NCI-H2227 (cell line): ENCODE measurements around the gene MTARC2.
"Not testable (repeated sequence)": the region's sequence is repeated elsewhere in the genome, so short reads cannot be mapped to it uniquely, and the experiment has no call there.

Source experiments
- DNase-seq: peaks from one replicate; lab custom pipeline; 2025; ENCODE audit not compliant: unreplicated experiment; lab: John Stamatoyannopoulos, UW

MTARC2 gene

DNA sequence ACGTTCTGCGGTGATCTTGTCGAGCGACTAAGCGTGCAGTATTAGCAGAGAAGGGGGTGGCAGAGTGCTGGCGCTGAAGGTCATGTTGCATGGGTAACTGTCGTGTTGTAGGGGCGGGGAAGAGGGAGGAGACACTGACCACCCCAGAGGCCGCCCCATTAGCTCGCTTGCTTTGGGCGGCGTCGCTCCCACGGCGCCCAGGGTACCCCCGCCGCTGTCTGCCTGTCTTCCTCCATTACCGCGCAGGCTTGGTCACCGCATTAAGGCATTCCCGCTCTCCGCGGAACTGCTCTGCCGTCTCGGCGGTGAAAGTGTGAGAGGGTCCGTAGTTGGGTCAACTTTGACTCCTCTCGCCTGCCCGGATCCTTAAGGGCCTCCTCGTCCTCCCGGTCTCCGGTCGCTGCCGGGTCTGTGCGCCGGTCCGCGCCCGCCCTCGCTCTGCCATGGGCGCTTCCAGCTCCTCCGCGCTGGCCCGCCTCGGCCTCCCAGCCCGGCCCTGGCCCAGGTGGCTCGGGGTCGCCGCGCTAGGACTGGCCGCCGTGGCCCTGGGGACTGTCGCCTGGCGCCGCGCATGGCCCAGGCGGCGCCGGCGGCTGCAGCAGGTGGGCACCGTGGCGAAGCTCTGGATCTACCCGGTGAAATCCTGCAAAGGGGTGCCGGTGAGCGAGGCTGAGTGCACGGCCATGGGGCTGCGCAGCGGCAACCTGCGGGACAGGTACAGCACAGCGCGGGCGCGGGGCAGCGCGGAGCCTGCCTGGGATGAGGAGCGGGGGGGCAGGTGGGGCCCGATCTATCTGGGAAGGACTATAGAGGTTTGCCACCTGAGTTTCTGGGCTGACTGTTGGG is at the start of gene MTARC2:
Gene MTARC2, plus strand, starts transcription at position 234 of the 846 bp plus-strand sequence. Its CDS starts 210 bp downstream, at position 444.
- peak; percentile 68 for DNase-seq

DNA sequence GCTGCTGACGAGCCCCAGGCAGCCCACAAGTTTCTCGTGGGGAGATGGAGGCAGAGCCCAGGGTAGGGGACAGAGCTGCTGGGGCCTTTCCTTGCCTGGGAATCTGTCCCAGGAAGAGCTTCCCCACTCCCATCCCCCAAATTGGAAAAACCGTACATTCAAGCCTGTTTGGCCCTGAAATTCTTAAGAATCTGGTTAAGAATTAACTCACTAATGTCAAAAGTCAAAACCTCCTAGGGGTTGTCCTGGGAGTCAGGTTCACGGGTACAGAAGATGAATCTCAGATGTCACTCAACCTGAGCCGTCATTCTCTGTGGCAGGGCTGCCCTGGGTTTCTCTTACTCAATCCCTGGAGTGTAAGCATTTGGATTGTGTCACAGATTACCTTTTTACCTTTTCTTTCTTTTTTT is 49.5 kb upstream of the MTARC2 start:
- DNase-seq = no peak

DNA sequence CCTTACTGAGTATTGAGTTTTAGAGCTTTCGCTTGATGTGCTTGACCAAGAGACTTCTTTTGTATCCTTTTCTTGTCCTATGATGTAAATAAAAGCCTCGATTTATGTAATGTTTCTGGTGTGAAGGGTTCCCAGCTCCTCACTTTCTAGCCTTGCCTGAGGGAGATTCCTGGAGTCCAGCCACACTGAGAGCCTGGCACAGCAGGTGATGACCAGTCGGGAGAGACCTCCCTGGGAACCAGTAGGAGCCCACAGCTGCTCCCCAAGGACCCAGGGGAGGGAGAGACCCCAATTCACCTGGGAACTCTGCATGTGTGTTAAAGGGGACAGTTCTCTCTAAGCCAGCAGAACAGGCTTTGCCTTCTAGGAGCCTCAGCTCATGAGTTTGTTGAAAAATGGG is 49.1 kb upstream of the MTARC2 start:
- no peak for DNase-seq

DNA sequence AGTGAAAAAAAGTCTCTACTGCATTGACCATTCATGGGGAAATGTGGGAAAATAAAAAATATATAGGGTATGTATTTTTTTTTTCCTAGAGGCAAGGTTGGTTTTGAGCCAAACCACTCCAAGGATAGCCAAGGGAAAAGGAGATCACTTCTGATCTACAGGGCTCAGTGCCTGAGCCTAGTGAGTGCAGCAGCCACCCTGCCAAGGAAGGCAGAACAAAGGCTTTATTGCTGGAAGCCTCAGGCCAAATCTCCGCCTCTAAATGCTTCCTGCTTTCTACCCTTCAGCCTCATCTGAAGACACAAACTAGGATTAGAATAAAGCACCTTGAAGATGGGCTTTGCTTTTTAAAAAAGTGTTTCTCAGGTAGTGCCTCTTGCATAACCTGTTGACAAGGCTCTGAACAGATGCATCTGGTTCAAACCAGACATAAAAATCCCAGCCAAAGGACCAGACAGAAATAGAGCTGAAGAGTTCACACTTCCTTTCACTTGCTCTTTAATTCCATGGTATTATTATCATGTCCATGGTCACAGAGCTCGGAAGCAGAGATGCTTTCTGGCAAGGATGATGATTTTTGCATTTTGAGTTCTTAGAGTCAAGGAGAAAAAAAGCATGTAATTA is 47.5 kb upstream of the MTARC2 start:
- no peak for DNase-seq

DNA sequence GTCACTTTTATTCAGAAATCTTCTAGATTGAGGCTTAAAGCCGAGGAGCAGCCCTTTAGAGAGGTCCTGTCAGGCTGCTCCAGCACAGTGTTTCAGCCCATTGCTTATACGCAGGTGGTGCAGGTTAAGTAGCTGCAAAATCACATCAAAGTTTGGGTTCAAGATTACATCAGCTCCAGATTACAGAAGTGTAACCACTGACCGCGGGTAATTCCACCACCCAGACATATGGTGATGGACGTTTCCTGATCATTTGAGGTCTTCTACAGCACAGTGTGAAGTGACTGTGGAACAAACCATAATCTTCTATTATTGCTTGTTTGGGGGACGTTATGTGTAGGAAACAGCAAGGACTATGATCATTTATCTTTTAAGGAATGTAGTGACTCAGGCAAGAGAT is 46.1 kb upstream of the MTARC2 start:
- DNase-seq = no peak

DNA sequence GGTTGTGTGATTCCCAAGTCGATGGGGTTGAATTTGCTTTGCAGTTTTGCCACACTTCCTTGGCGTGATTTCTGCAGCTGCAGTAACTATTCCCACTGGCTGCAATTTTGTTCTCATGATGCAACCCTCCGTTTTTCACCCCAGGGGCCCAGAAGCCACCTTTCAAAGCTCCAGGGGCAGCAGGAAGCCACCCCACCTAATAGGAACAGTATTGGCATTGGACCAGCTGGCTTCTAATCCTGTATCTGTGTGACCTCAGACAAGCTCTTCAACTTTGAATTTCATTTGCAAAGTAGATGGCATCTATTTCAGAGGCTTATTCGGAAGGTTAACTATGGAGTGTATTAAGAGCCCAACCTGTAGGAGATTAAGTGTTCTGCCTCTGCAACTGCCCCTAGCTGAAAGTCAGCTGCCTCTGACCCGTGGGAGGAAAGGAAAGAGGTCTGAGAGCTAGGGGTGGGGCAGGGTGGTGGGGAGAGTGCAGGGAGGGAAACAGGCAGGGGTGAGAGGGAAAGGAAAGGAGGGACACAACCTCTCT is 45.3 kb upstream of the MTARC2 start:
- no peak for DNase-seq

DNA sequence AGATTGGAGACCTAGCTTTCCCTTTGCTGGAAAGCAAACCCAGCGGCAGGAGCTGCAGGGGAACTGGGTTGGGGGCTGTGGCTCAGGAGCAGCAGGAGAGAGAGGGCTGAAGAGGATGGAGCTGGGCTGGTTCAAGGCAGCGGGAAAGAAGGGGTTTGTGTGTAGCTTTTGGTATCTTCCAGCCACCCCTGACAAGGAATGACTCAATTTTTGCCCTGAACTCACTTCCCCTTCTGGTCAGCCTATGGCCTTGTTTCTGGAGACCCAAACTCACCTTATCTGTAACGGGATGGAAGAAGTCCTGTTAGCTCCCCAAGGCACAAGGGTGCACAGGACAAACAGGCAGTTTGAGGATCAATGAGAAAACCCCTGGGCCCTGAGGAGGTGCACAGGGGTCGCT is 44.8 kb upstream of the MTARC2 start:
- no peak for DNase-seq

DNA sequence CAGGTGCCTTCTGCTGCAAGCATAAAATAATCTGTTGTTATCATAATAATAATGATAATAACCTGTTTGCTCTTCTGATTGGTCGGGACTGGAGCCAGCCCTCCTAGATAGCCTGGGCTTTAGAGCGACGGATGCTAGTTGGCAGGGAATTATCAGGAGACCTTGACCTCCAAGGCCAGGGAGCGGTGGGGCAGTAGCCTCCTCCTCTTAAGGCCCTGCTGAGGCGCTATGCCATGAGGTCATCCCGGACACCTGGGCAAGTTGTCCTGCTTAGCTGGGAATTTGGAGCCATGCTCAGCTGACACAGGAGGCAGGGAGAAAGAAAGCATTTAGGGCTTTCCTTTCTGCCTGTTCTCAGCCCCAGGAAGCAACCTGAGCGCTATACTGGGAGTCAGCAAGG is 42.3 kb upstream of the MTARC2 start:
- no peak for DNase-seq

DNA sequence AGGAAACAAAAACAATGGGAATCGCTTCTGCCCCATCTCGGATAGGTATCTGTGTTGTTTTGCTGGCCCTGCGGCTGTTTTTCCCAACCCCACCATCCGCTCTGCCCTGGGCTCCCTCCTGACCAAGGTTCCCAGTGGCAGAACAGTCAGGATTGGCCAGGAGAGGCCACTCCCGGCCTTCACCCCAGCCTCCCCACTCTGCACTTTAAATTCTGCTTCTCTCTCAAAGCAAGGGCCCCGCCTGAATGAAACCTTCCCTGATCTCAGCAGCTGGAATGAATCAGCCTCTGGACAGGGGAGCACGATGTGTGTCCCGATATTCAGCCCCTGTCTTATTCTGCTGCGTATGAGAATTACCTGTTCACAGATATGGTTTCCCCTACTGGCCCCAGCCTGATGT is 41.6 kb upstream of the MTARC2 start:
- DNase-seq = no peak

DNA sequence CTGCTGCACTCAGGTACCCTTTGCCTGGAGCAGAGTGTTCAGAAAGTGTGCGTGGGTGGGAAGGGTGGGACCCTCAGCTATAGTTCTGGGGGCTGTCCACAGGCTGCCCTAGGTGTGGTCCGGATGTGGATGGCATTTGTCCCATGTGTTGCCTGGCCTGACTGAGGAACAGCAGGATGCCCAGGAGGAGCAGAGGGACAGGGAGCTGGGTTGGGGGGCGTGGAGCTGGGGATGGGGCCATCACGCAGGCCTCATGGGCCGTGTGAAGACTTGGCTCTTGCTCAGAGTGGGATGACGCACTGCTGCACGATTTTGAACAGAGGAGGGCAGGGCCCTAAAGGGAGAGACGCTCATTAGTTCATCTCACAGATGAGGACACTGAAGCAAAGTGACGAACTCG is 41.0 kb upstream of the MTARC2 start:
- DNase-seq = no peak

DNA sequence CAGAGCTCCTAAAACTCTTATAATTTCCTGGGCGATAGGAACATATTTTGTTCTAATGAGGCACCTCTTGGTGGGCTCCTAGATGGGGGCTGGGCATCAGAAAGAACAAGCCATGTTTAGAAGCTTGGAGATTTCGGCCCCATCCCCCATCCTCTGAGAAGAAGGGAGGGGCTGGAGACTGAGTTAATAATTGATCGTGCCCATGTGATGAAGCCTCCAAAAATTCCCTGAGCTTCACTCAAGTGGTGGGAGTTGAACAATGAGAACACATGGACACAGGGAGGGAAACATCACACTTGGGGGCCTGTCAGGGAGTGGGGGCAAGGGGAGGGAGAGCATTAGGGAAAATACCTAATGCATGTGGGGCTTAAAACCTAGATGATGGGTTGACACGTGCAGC is 39.9 kb upstream of the MTARC2 start:
- no peak for DNase-seq

DNA sequence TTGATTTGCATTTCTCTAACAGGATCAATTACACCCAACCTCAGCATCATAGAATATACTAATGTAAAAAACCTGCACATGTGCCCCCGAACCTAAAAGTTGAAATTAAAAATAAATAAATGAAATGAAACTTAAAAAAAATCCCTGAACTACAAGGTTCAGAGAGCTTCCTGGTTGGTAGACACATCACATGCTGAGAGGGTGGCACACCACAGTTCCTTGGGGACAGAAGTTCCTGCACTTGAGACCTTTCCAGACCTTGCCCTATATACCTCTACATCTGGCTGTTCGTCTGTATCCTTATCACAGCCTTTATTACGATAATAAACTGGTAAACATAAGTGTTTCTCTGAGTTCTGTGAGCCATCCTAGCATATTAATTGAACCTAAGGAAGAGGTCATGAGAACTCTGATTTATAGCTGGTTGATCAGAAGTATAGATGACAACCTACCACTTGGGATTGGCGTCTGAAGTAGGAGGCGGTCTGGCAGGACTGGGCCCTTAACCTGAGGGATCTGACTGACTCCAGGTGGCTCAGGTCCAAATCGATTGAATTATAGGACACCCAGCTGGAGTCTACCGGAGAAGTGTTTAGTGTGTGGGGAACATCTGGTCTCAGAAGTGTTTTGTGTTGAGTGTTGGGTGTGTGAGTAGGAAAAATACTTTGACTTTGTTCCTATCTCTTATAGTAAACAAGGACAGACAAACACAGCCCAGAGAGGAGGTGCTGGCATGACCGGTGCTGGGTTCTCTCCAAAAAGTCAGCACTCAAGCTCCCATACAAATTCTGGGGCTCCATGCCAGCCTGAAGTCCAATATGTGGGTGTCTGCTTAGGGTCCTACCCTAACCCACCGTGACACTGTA is 39.0 kb upstream of the MTARC2 start:
- no peak for DNase-seq

DNA sequence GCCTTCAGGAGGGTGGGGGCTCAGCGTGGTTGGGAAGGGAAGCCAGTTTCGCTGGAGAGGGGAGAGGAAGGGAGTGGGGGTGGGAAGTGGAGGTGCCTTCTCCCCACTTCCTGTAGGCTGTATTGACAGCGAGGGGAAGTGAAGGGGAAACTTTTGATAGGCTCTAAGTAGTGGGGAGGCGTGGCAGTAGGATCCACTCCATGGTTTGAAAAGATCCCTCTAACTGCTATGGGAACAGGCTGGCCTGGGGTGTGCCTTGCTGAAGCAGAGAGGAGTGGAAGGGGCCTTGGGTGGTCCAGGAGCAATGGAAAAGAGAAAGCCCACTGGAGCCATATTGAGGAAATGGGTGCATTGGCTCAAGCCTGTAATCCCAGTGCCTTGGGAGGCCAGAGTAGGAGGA is 37.8 kb upstream of the MTARC2 start:
- DNase-seq = no peak

DNA sequence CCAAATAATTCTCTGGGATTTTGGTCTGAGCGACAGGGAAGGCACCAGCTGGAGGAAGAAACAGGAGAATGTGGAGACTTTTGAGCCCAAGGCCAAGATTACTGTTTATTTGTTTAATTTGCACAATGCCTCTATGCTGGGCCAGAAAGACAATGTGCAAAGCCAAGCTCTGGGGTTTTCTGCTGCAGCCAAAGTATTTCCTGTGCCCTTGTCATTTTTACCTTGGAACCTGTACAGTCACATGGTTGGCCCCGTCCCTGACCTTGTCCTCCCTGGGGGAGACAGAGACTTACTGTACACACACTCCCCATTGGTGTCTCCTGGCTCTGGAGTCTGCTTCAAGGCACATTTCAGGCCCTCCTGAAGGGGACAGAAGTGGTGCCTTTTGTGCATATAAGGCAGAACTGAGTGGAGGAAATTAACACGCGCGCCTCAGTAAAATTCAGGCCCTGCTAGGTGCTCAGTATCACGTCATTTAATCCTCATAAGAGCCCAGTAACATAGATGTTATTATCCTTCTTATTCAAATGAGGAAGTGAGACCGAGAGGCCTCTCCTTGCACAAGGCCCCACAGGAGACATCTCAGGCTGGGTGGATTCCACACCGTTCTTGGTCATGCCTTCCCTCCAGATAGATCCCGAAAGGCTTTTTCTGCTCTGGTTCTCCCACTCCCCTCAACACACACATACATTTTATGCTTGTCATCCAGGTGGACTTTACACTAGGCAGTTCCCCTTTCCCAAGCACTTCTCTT is 36.9 kb upstream of the MTARC2 start:
- no peak for DNase-seq

DNA sequence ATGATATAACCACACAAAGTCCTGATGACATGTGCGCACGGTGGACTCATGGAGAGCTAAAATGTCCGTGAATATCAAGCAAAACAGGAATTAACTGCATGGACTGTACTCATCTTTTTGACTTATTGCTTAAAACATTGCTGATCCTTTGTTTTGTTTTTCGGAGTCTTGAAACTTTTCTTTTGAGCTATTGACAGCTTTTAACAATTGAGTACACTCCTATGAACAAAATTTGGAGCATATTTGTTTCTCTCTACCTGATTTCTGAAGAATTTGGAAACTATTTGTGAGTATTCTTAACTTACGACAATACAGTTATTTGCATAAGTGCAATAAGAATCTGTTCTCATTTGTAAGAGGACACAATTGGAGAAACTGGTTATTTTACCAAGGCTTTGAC is 32.1 kb upstream of the MTARC2 start:
- DNase-seq = not testable (repeated sequence)

DNA sequence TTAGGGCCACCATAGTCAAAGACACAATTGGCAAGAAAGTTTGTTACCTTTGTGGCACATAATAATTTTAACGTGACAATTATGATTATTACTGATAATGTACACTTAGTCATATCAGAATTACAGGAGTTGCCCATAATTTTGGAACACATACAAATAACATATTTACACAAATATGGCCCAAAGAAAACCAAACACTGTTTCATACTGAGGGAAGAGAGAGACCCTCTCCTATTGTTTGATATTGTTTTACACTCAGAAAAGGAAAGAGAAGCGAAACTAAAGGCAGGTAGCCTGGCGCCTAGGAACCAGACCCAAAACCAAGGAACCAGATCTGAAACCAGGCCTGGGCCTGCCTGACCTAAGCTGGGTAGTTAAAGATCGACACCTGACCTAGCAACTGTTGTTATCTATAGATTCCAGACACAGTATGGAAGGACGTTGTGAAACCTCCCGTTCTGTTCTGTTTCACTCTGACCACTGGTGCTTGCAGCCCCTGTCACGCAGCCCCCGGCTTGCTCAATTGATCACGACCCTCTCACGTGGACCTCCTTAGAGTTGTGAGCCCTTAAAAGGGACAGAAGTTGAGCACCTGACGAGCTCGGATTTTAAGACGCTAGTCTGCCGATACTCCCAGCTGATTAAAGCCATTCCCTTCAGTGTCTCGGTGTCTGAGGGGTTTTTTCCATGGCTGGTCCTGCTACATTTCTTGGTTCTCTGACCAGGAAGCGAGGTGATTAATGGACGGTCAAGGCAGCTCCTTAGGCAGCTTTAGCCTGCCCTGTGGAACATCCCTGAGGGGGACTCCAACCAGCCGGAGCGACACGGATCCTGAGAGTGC is 30.1 kb upstream of the MTARC2 start:
- DNase-seq = no peak

DNA sequence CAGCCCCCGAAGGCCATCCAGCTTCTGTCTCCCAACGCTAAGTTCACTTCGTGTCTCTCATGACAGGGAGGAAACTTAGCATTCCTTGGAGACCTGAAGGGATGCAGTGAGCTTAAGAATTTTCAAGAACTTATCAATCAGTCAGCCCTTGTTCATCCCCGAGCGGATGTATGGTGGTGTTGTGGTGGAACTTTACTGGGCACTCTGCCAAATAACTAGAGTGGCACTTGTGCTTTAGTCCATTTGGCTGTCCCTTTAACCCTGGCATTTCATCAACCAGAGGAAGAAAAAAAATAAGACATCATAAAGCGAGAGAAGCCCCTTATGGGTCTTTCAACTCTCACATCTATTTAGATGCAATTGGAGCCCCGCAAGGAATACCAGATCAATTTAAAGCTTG is 26.9 kb upstream of the MTARC2 start:
- DNase-seq = not testable (repeated sequence)

DNA sequence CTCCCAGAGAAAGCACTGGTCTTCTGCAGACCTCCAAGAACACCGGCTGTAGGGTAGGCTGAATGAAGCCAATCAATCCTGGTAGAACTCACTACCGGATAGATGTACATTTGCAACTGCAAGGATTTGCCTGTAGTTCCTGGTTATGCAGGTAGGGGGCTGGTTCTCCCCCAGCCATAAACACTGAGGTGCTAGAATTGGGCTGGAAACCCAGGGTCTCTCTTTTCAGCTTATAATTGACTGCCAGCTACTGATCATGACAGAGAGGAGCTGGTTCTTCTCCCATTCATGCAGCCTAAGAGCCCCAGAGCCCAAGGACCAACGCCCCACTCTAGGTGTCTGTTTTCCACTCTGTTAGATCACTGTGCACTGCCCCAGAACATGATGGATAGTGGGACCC is 21.5 kb upstream of the MTARC2 start:
- no peak for DNase-seq

DNA sequence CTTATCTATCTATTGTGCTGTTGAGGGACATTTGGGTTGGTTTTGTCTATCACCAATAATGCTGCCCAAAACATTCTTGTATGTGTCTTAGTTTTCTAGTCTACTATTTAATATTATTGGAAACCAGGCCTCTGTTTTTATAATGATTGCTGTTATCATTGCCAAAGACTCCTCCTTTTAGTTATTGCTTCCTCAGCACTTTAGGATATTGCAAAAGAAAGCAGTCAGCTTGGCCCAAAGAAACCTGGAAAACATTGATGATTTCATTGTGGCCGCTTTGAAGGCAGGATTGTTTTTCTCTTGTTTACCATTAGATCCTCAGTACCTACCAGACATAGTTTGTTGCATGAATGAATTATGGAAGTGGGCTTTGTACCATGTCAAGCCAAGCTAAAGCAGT is 20.6 kb upstream of the MTARC2 start:
- DNase-seq = no peak

DNA sequence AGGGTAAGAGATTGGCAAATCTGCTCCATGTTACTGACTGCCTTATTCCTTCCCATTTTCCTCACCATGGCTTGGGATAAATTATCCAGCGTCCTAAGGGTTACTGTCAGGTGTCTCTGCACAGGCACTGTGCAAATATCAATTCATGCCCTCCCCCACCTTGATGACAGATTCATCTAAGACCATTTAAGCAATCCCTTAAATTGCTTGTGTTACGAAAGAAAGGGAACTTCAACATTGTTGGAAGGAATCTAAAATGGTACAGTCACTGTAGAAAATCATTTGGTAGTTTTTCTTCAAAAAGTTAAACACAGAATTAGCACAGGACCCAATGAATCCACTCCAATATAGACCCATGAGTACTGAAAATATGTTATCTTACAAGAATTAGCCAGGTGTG is 17.6 kb upstream of the MTARC2 start:
- no peak for DNase-seq
